Left hindlimb (tissue), 1 donor: ENCODE data around the gene LNPK.
"Not testable (repeated sequence)": the region's sequence is repeated elsewhere in the genome, so short reads cannot be mapped to it uniquely, and the experiment has no call there.

Experiments used
- DNase-seq: peaks from one replicate; pipeline ENCODE4 v3.0.0-alpha.2; 2018

Gene LNPK

DNA sequence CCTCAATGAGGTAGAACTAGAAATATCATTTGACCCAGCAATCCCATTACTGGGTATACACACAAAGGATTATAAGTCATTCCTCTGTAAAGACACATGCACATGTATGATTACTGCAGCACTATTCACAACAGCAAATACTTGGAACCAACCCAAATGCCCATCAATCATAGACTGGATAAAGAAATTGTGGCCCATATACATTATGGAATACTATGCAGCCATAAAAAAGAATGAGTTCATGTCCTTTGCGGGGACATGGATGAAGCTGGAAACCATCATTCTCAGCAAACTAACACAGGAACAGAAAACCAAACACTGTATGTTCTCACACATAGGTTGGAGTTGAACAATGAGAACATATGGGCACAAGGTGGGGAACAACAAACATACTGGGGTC is 106.1 kb downstream of the LNPK start:
- not testable (repeated sequence) for DNase-seq

DNA sequence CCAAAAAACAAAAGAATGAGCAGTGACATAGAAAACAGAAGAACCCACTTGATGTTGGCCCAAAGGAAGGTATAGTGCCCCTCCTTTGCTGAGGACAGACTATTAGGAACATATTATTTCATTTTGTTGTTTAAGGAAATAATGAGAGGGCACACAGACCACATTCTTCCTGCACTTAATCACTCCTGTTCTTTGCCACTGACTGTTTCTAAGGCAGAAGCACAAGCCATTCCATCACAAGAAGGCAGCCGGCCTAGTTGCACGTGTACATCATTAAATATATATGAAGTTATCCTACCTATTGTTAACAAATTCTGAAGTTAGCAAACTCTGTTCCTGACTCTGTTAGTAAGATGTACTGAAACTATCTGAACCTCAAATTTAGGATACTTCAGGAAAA is 110.0 kb downstream of the LNPK start:
- no peak for DNase-seq

DNA sequence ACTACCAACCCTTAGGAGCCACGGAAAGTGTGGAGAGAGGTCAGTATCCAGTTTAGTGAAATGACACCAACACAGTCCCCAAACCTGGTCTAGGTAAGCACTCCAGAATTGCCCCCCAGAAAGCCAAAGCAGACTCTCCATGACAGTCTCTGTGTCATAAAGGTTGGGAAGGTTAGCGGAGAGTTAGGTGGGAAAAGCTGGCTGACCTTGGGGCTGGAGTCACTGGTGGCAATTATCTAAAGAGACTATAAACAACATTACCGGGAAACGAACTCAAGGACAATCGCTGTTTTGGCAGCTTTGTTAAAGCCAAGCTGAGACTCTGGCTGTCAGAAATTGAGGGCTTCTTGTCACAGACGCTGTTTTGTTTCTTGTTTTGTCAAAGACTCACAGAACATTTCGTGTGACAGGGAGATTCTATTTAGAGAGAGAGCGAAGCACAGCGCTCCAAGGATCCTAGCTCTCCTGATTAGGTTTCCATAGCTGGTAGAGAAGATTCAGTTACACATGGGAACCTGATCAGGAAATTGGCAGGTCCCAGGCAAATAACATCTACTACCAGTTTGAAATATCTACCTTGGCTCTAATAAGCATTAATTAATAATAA is 111.3 kb downstream of the LNPK start:
- no peak for DNase-seq

DNA sequence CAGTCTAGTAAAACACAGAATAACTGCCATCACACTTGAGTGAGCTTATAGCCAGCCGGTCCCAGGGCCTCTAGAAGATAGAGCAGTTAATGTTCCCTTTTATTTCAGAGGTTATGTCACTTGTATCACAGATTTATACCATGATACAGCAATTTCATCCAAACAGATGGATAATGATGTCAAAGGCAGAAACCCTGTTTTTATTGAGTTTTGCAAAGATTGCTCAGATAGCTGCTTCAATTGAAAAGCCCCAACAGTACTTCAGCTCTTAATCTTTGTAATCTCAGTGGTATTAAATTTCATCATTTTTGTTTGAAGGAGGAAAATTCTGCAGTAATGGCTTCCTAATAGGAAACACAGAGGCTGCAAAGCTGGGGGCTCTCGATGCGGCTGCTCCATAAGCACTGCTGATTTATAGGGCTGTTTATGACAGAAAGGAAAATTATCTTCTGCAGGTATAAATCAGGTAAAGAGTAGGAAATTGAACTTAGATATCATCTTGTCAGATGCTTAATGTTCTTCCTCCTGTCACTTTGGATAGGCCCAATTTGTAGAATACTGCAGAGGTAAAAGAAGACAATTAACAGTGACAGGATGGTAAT is 112.3 kb downstream of the LNPK start:
- no peak for DNase-seq

DNA sequence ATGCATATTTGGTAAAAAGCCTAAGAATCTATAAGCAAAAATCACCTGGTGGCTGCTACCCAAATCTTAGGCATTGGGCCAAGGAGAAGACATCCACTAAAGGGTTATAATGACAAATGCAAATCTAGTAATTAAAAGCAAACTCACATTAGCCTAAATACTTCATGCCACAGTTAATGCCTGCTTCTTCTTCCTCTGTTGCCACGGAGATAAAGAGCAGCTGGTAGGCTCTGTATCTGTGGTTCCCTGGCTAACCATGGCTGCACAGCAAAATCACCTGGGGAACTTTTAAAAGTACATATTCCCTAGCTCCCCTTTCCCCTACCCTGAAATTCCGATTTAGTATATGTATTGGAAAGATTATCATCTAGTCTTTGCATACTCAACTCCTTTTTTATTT is 114.3 kb downstream of the LNPK start:
- no peak for DNase-seq

DNA sequence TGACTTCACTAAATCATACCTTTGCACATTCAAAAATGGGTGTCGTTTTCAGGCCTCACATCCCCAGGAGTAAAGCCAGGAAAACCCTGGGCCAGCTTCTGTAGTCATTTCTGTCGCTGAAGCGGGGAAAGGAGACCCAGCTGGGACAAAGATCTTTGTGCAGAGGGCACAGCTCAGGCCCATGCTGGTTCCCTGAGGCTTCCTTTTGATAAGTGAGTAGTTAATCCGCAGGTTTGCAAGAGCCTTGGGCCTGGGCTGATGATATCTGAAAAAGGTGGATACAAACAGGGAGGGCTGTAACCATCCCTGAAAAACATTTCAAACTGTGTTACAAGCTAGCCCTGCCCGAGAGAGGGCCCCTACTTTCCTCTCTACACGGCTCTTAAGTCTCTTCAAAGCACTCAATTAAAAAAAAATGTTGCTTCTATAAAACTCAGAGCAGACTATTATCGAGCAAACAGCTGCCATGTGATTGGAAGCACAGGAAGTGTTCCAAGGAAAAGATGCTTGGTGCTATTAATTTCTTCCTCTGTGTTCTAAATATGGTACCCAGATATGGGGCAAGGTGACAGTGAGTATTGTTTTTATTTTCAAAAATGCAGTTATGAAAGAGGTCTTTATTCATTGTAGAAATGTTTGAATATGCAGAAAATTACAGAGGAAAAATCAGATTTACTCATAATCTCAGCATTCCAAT is 117.2 kb downstream of the LNPK start:
- DNase-seq, result no peak

DNA sequence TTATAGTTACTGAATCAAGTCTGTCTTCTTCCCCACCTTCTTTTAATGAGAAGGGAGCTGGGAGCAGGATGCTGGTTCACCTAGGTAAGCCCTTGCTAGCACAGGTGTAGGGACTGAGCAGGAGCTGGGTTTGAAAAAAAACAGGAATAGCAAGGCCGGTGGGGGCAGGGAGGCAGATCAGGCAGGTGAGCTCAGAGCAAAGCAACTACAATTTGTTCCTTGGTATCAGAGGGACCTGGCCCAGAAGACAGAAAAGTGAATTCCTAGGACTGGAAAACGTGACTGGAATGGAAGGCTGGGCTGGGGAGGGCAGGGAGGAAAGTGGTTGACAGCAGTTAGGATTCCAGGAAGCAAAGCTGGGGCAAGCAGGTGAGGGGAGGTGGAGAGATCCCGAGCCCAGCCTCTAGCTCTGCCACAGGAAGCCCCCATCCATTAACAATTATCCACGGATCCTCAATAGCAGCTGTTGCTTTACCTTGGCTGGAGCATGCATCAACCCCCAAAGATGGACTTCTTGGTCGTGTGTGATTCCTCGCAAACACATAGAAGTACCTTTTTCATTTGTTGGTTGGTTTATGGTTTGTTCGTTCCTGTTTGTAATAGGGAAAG is 118.4 kb downstream of the LNPK start:
- DNase-seq, result no peak

DNA sequence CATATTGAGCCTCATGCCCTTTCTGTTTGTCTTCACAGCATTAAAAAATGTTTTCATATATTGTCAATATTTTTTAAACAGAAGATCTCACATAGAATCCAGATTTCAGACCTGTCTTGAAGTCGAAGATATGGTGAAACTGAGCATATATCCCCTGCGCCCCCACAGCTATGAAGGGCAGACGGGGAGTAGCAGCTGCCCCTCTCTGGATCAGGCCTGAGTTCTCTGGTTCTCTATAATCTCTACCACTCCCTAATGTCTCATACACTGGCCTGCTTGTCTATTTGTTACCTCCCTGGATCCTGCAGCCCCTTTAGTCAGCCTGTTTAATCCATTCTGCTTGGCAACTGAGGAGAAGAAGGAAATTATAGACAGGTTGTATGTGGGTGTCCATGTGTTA is 122.4 kb downstream of the LNPK start:
- DNase-seq, result no peak

DNA sequence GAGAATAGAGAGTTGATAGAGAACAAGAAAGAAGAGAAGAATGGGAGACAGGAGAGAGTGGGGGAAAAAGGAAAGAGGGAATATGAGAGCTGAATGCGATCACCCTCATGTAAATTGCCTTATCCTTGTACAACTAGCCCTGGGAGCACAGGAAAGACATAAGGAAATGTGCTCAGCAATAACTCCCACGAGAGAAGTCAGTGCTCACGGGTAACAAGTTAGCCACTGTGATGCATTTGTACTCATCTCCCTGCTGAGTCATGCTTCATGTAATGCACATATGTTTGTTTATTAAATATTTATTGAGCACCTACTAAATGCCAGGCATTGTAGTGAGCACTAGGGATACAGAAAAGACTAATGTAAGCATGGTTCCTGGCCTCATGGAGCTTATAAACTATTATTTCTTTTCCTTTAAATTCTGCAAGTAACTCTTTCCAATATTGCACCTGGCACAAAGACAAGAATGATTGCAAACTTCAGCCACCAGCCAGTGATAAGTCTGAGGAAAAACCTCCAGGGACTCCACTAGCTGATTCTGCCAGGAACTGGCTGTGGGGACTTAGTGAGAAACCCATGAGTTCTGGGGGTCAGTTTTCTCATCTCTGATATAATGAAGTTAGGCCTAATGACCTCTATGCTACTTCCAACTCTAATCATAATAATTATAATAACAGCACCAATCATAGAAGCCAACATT is 124.1 kb downstream of the LNPK start:
- no peak for DNase-seq

DNA sequence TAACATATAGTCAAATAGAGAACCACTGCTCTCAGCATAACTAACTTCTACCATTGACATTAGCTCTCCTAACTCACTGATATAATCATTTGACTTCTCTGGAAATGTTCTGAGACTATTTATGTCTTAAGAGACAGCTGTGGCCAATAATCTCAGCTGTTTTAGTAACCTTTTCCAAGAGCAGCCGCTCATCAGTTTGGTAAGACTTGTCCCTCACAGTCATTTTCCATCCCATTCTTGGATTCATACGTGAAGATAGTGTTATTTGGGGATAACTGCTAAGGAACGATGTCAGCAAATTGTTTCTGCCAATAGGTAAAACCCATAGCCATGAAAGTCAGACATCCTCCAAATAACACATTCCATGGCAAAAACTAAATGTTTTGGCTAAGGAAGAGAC is 127.8 kb downstream of the LNPK start:
- no peak for DNase-seq
